SJSA1 (cell line): Measurements from ENCODE around the gene ZC3H12D. TPM values are rescaled to one million over a fixed set of nuclear protein-coding genes. Genes with fewer than 3 reads are reported as not detected.

Source experiments
- DNase-seq, 2 experiments: peaks; one replicate each; pipeline ENCODE4 v3.0.0-alpha.2; 2015 to 2020; ENCODE audit warnings: low spot score in 2 of 2, low read depth in 1 of 2
- H3K27ac ChIP-seq: fragments of 250-450 bp; sonication (Bioruptor Pico); 2 replicates; pipeline ENCODE4 v1.5.1; 2020; ENCODE audit warnings: mild to moderate bottlenecking, moderate library complexity
- H3K27me3 ChIP-seq: fragments of 250-450 bp; sonication (Bioruptor Pico); replicated peaks from 2 replicates; pipeline ENCODE4 v1.5.1; 2020; ENCODE audit warnings: mild to moderate bottlenecking, moderate library complexity
- H3K36me3 ChIP-seq: fragments of 250-450 bp; sonication (Bioruptor Pico); 2 replicates; pipeline ENCODE4 v1.5.1; 2020; ENCODE audit warnings: mild to moderate bottlenecking
- H3K4me1 ChIP-seq: fragments of 250-450 bp; sonication (Bioruptor Pico); replicated peaks from 2 replicates; pipeline ENCODE4 v1.6.1; 2021; ENCODE audit warnings: mild to moderate bottlenecking
- H3K4me3 ChIP-seq: fragments of 250-450 bp; sonication (Bioruptor Pico); 2 replicates; pipeline ENCODE4 v1.5.1; 2020; ENCODE audit warnings: mild to moderate bottlenecking
- H3K9me3 ChIP-seq: fragments of 250-450 bp; sonication (Bioruptor Pico); replicated peaks from 2 replicates; pipeline ENCODE4 v1.5.1; 2020; ENCODE audit warnings: mild to moderate bottlenecking
- total RNA-seq: library from RNA; depleted of rRNA; stranded (reverse); fragments of >200 nt; shearing (Covaris generic); gene quantifications from 2 replicates; pipeline ENCODE4 v1.2.3, GENCODE V29; 2014

Gene ZC3H12D
- total RNA-seq, 1 experiment from 2014 or later, result not detected

- Histone ChIP-seq H3K27me3 (no peaks in the 10 kb centered on the region), H3K4me1 (0 out of 2 replicates have a peak, but pooled peaks cover 2% of the 10 kb centered on the region), H3K9me3 (no peaks in the 10 kb centered on the region), H3K36me3 (no peaks in the 10 kb centered on the region), H3K27ac (no peak overlapping the region), H3K4me3 (no peak overlapping the region)
- DNase-seq, result no peak
These were observed 48.2 kb downstream of the ZC3H12D start for GRCh38 chr6:149436647-149437046.

- Histone ChIP-seq H3K4me3 (no peak overlapping the region), H3K27ac (no peak overlapping the region)
These were observed 48.8 kb downstream of the ZC3H12D start for GRCh38 chr6:149435919-149436586.

GRCh38 chr6:149433881-149434280 is 50.9 kb downstream of the ZC3H12D start:
- Histone ChIP-seq H3K27ac (no peak overlapping the region), H3K27me3 (no peaks in the 10 kb centered on the region), H3K4me1 (0 out of 2 replicates have a peak, but pooled peaks cover 2% of the 10 kb centered on the region), H3K9me3 (no peaks in the 10 kb centered on the region), H3K36me3 (no peaks in the 10 kb centered on the region), H3K4me3 (no peak overlapping the region)
- no peak for DNase-seq

More at GRCh38 chr6:149435919-149436586, 48.8 kb downstream of the ZC3H12D start:
- no peaks in the 10 kb centered on the region for H3K9me3 ChIP-seq
- H3K4me1 ChIP-seq, result 0 out of 2 replicates have a peak, but pooled peaks cover 2% of the 10 kb centered on the region
- no peaks in the 10 kb centered on the region for H3K36me3 ChIP-seq
- H3K27me3 ChIP-seq, result no peaks in the 10 kb centered on the region
- no peak for DNase-seq

- 0 out of 2 replicates have a peak, but pooled peaks cover 2% of the 10 kb centered on the region for H3K4me1 ChIP-seq
- no peaks in the 10 kb centered on the region for H3K36me3 ChIP-seq
- H3K27me3 ChIP-seq, result no peaks in the 10 kb centered on the region
- H3K27ac ChIP-seq, result no peak overlapping the region
- no peaks in the 10 kb centered on the region for H3K9me3 ChIP-seq
- no peak overlapping the region for H3K4me3 ChIP-seq
- DNase-seq, result no peak
These were observed 51.4 kb downstream of the ZC3H12D start for GRCh38 chr6:149433405-149433804.

- Histone ChIP-seq H3K36me3 (no peaks in the 10 kb centered on the region), H3K27ac (no peak overlapping the region), H3K27me3 (no peaks in the 10 kb centered on the region), H3K9me3 (no peaks in the 10 kb centered on the region), H3K4me1 (0 out of 2 replicates have a peak, but pooled peaks cover 2% of the 10 kb centered on the region), H3K4me3 (no peak overlapping the region)
- peak; percentile 69 to 88 for DNase-seq
These were observed 52.7 kb downstream of the ZC3H12D start for GRCh38 chr6:149431905-149432775.

GRCh38 chr6:149429427-149430360 is 55.1 kb downstream of the ZC3H12D start:
- H3K4me1 ChIP-seq, result 0 out of 2 replicates have a peak, but pooled peaks cover 2% of the 10 kb centered on the region

GRCh38 chr6:149428606-149429005 is 56.2 kb downstream of the ZC3H12D start:
- Histone ChIP-seq H3K36me3 (no peaks in the 10 kb centered on the region), H3K4me3 (no peak overlapping the region), H3K27me3 (no peaks in the 10 kb centered on the region), H3K4me1 (peaks cover 8% of the 10 kb centered on the region), H3K9me3 (no peaks in the 10 kb centered on the region), H3K27ac (no peak overlapping the region)
- DNase-seq, result no peak

More at GRCh38 chr6:149429427-149430360, 55.1 kb downstream of the ZC3H12D start:
- H3K4me3 ChIP-seq, result no peak overlapping the region
- H3K27ac ChIP-seq, result no peak overlapping the region
- no peak for DNase-seq
- no peaks in the 10 kb centered on the region for H3K36me3 ChIP-seq
- H3K27me3 ChIP-seq, result no peaks in the 10 kb centered on the region
- no peaks in the 10 kb centered on the region for H3K9me3 ChIP-seq

GRCh38 chr6:149425754-149426153 is 59.1 kb downstream of the ZC3H12D start:
- DNase-seq, result no peak
- Histone ChIP-seq H3K9me3 (no peaks in the 10 kb centered on the region), H3K27me3 (no peaks in the 10 kb centered on the region), H3K4me1 (peaks cover 7% of the 10 kb centered on the region), H3K27ac (no peak overlapping the region), H3K4me3 (no peak overlapping the region), H3K36me3 (no peaks in the 10 kb centered on the region)

GRCh38 chr6:149425224-149425623 is 59.6 kb downstream of the ZC3H12D start:
- no peak for DNase-seq
- H3K36me3 ChIP-seq, result no peaks in the 10 kb centered on the region
- H3K9me3 ChIP-seq, result no peaks in the 10 kb centered on the region
- H3K4me3 ChIP-seq, result no peak overlapping the region
- H3K27ac ChIP-seq, result no peak overlapping the region
- H3K27me3 ChIP-seq, result no peaks in the 10 kb centered on the region
- H3K4me1 ChIP-seq, result peaks cover 7% of the 10 kb centered on the region

- DNase-seq, result no peak
- Histone ChIP-seq H3K27me3 (no peaks in the 10 kb centered on the region), H3K27ac (no peak overlapping the region), H3K9me3 (no peaks in the 10 kb centered on the region), H3K4me3 (no peak overlapping the region), H3K36me3 (no peaks in the 10 kb centered on the region), H3K4me1 (peaks cover 7% of the 10 kb centered on the region)
These were observed 60.8 kb downstream of the ZC3H12D start for GRCh38 chr6:149423964-149424440.

GRCh38 chr6:149422581-149422980 is 62.2 kb downstream of the ZC3H12D start:
- no peak for DNase-seq
- no peaks in the 10 kb centered on the region for H3K27me3 ChIP-seq
- no peak overlapping the region for H3K4me3 ChIP-seq
- peaks cover 7% of the 10 kb centered on the region for H3K4me1 ChIP-seq
- no peak overlapping the region for H3K27ac ChIP-seq
- no peaks in the 10 kb centered on the region for H3K36me3 ChIP-seq
- no peaks in the 10 kb centered on the region for H3K9me3 ChIP-seq

- peaks cover 7% of the 10 kb centered on the region for H3K4me1 ChIP-seq
- no peaks in the 10 kb centered on the region for H3K27me3 ChIP-seq
- no peak for DNase-seq
- no peaks in the 10 kb centered on the region for H3K36me3 ChIP-seq
- H3K27ac ChIP-seq, result no peak overlapping the region
- H3K9me3 ChIP-seq, result no peaks in the 10 kb centered on the region
- H3K4me3 ChIP-seq, result no peak overlapping the region
These were observed 63.7 kb downstream of the ZC3H12D start for GRCh38 chr6:149421132-149421531.

- H3K9me3 ChIP-seq, result no peaks in the 10 kb centered on the region
- H3K27ac ChIP-seq, result no peak overlapping the region
- DNase-seq, result no peak
- H3K27me3 ChIP-seq, result no peaks in the 10 kb centered on the region
- H3K4me1 ChIP-seq, result peaks cover 7% of the 10 kb centered on the region
- H3K4me3 ChIP-seq, result no peak overlapping the region
- H3K36me3 ChIP-seq, result no peaks in the 10 kb centered on the region
These were observed 65.0 kb downstream of the ZC3H12D start for GRCh38 chr6:149419696-149420404.
